CD14-positive monocyte (primary cell): ENCODE results near the gene SLC25A17. TPM values are rescaled to one million over a fixed set of nuclear protein-coding genes. Genes with fewer than 3 reads are reported as not detected.

Experiments
- DNase-seq, 3 donors: peaks; one replicate each; pipeline ENCODE4 v3.0.0-alpha.2; 2011 to 2022
- H2AFZ ChIP-seq: 2 replicates; pipeline ENCODE4 v1.6.0; 2012; ENCODE audit warnings: mild to moderate bottlenecking, low read depth, low read length, inconsistent platforms; ENCODE audit not compliant: insufficient read depth, poor library complexity, severe bottlenecking
- H3K27ac ChIP-seq, 2 donors: 1 replicate in 1 of 2; 2 replicates in 1 of 2; pipeline ENCODE4 v1.5.1; 2012 to 2013; ENCODE audit warnings: low read length in 2 of 2, control low read depth in 1 of 2, inconsistent platforms in 1 of 2, low read depth in 1 of 2, mild to moderate bottlenecking in 1 of 2
- H3K27me3 ChIP-seq, 2 donors: one replicate each; pipeline versions ENCODE4 v1.6.0 to v1.6.1; 2011 to 2013; ENCODE audit warnings: low read length in 2 of 2; ENCODE audit not compliant: control insufficient read depth in 2 of 2, insufficient read depth in 2 of 2
- H3K36me3 ChIP-seq, 2 donors: replicated peaks in 1 of 2; 1 replicate in 1 of 2; 2 replicates in 1 of 2; pipeline versions ENCODE4 v1.5.1 to v1.6.1; 2012 to 2013; ENCODE audit warnings: low read length in 2 of 2, control low read depth in 1 of 2, inconsistent platforms in 1 of 2, mild to moderate bottlenecking in 1 of 2; ENCODE audit not compliant: insufficient read depth in 2 of 2, control insufficient read depth in 1 of 2
- H3K4me1 ChIP-seq, 2 donors: 1 replicate in 1 of 2; 2 replicates in 1 of 2; pipeline versions ENCODE4 v1.5.1 to v1.6.1; 2012 to 2013; ENCODE audit warnings: low read length in 2 of 2, control low read depth in 1 of 2, inconsistent platforms in 1 of 2, mild to moderate bottlenecking in 1 of 2, moderate library complexity in 1 of 2; ENCODE audit not compliant: insufficient read depth in 2 of 2, control insufficient read depth in 1 of 2
- H3K4me2 ChIP-seq: replicated peaks from 2 replicates; pipeline ENCODE3; 2012; ENCODE audit warnings: low read length, moderate library complexity, mild to moderate bottlenecking; ENCODE audit not compliant: poor library complexity, severe bottlenecking; ENCODE audit errors: extremely low read depth
- H3K4me3 ChIP-seq, 3 experiments: fragments of 200-600 bp in 1 of 3; sonication (generic) in 1 of 3; replicated peaks in 1 of 3; 1 replicate in 2 of 3; 2 replicates in 1 of 3; pipeline ENCODE4 v1.5.1; 2011 to 2013; ENCODE audit warnings: low read length in 3 of 3, mild to moderate bottlenecking in 3 of 3, control low read depth in 2 of 3, low read depth in 2 of 3, inconsistent platforms in 1 of 3, moderate library complexity in 1 of 3
- H3K79me2 ChIP-seq: 2 replicates; pipeline ENCODE4 v1.6.0; 2012; ENCODE audit warnings: mild to moderate bottlenecking, control low read depth, inconsistent platforms, low read length, moderate library complexity; ENCODE audit not compliant: insufficient read depth
- H3K9ac ChIP-seq: 2 replicates; pipeline ENCODE4 v1.6.0; 2017; ENCODE audit warnings: low read length, mild to moderate bottlenecking; ENCODE audit not compliant: insufficient read depth, poor library complexity, severe bottlenecking
- H3K9me3 ChIP-seq, 2 donors: replicated peaks in 1 of 2; 1 replicate in 1 of 2; 2 replicates in 1 of 2; pipeline versions ENCODE4 v1.5.1 to v1.6.1; 2012 to 2013; ENCODE audit warnings: low read length in 2 of 2, control low read depth in 1 of 2; ENCODE audit not compliant: control insufficient read depth in 1 of 2, insufficient read depth in 1 of 2
- H4K20me1 ChIP-seq: 2 replicates; pipeline ENCODE4 v1.6.0; 2012; ENCODE audit warnings: mild to moderate bottlenecking, low read length, control low read depth, moderate library complexity; ENCODE audit not compliant: insufficient read depth
- H3K27ac Mint-ChIP-seq, 7 donors: one replicate each; pipeline ENCODE4 v1.8.0; 2020; ENCODE audit warnings: mild to moderate bottlenecking in 7 of 7, mixed read lengths in 7 of 7, moderate library complexity in 6 of 7, inconsistent platforms in 2 of 7
- H3K27me3 Mint-ChIP-seq, 3 donors: one replicate each; pipeline ENCODE4 v1.8.0; 2021 to 2022; ENCODE audit warnings: low read depth in 3 of 3, mild to moderate bottlenecking in 3 of 3, mixed read lengths in 3 of 3, moderate library complexity in 3 of 3, inconsistent platforms in 1 of 3
- H3K36me3 Mint-ChIP-seq, 2 donors: one replicate each; pipeline ENCODE4 v1.8.0; 2020; ENCODE audit warnings: mixed read lengths in 2 of 2, inconsistent platforms in 1 of 2, mild to moderate bottlenecking in 1 of 2
- H3K4me1 Mint-ChIP-seq: one replicate; pipeline ENCODE4 v1.8.0; 2020; ENCODE audit warnings: mild to moderate bottlenecking, mixed read lengths
- H3K4me3 Mint-ChIP-seq, 2 donors: one replicate each; pipeline ENCODE4 v1.8.0; 2020; ENCODE audit warnings: mild to moderate bottlenecking in 2 of 2, mixed read lengths in 2 of 2, moderate library complexity in 1 of 2
- H3K9me3 Mint-ChIP-seq, 7 donors: one replicate each; pipeline ENCODE4 v1.8.0; 2020 to 2022; ENCODE audit warnings: mixed read lengths in 7 of 7, mild to moderate bottlenecking in 6 of 7, moderate library complexity in 6 of 7, inconsistent platforms in 2 of 7
- WGBS: methylation state at CpG from one replicate; pipeline ENCODE4 v1.1.5; 2013; ENCODE audit warnings: missing lambda C conversion rate; ENCODE audit not compliant: insufficient coverage; 5-methylcytosine and 5-hydroxymethylcytosine counted together
- intact Hi-C, 2 donors: fragments of 100-400 bp; cut with micrococcal nuclease; formaldehyde crosslinking; loops; one replicate each; pipeline versions ENCODE4 v1.15.0 to v1.15.1; 2023
- polyA plus RNA-seq, 3 donors: library from polyadenylated mRNA; depleted of rRNA in 1 of 3; unstranded in 2 of 3; stranded (reverse) in 1 of 3; fragments of 300-500 nt in 2 of 3; fragments of >200 nt in 1 of 3; fragmentation: Illumina TruSeq in 2 of 3; gene quantifications; 1 replicate in 2 of 3; 2 replicates in 1 of 3; pipeline ENCODE4 v1.2.3, GENCODE V29; 2012 to 2021
- TF ChIP-seq, protein P1 (sequence below): fragments of 200-600 bp; IDR thresholded peaks from one replicate; pipeline ENCODE4 v1.8.0; 2022; ENCODE audit warnings: antibody characterized with exemption, mild to moderate bottlenecking

The SLC25A17 gene
- polyA plus RNA-seq, 3 donors = 7.3 to 10.6 (median 8.8) TPM

DNA sequence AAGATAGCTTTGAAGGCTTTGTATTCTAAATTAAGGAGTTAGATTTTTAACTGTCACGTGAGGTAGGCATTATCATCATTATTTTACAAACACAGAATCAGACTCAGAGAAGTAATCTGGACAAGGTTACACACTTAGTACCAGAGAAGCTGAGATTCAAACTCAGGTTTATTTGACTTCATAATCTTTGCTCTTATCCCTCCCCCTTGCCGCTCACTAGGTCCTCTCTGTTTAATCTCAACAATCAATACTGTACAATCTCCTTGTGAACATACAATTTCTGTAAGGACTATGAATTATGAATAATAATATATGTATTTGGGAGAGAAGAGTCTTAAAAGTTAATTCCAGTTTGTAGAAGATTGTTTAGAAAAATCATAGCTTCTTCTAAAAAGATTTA, 48.0 kb upstream of the SLC25A17 start:
- Histone ChIP-seq H2AFZ (no peak overlapping the region), H3K36me3 (peaks cover 6 to 17% of the 10 kb centered on the region in 2 donors), H3K27me3 (no peaks in the 10 kb centered on the region), H3K27ac (no peak overlapping the region), H3K9me3 (no peaks in the 10 kb centered on the region), H3K4me1 (peaks cover 8 to 10% of the 10 kb centered on the region in 2 donors), H4K20me1 (no peaks in the 10 kb centered on the region), H3K4me3 (no peak overlapping the region), H3K79me2 (peaks cover 9% of the 10 kb centered on the region), H3K9ac (no peak overlapping the region), H3K4me2 (no peak overlapping the region)
- no CpG with 5 or more reads among the region's 2 CpGs for WGBS
- H3K27me3 Mint-ChIP-seq = no peaks in the 10 kb centered on the region
- H3K4me1 Mint-ChIP-seq = peaks cover 10% of the 10 kb centered on the region
- intact Hi-C loops = no loop called here
- peaks cover 6 to 7% of the 10 kb centered on the region in 2 donors for H3K36me3 Mint-ChIP-seq
- H3K27ac Mint-ChIP-seq = peak overlapping the region in 1 of 7 donors; percentile 28
- DNase-seq = no peak
- TF ChIP-seq, protein P1, sequence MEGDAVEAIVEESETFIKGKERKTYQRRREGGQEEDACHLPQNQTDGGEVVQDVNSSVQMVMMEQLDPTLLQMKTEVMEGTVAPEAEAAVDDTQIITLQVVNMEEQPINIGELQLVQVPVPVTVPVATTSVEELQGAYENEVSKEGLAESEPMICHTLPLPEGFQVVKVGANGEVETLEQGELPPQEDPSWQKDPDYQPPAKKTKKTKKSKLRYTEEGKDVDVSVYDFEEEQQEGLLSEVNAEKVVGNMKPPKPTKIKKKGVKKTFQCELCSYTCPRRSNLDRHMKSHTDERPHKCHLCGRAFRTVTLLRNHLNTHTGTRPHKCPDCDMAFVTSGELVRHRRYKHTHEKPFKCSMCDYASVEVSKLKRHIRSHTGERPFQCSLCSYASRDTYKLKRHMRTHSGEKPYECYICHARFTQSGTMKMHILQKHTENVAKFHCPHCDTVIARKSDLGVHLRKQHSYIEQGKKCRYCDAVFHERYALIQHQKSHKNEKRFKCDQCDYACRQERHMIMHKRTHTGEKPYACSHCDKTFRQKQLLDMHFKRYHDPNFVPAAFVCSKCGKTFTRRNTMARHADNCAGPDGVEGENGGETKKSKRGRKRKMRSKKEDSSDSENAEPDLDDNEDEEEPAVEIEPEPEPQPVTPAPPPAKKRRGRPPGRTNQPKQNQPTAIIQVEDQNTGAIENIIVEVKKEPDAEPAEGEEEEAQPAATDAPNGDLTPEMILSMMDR = no peak
- no peak overlapping the region for H3K4me3 Mint-ChIP-seq
- H3K9me3 Mint-ChIP-seq = no peaks in the 10 kb centered on the region

DNA sequence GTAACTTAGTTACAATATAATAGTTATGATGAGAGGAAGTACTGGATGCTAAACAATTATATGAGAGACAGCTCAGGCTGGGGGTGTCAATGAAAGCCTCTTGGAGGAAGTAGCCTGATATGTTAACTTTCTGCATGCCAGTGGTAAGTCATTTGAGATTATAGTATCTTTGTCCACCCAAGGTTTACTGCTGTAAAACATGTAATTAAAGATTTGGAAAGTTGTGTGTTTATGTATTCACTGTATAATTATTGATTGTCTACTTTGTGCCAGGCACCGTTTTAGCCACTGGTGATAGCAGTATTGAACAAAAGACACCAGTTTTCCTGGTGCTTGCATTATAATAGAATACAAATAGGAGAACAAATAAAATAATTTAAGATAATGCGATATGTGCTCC, 43.4 kb upstream of the SLC25A17 start:
- no CpG with 5 or more reads among the region's 2 CpGs for WGBS
- H3K27ac Mint-ChIP-seq = no peak overlapping the region
- Histone ChIP-seq H3K36me3 (peaks cover 0 to 8% of the 10 kb centered on the region in 2 donors), H2AFZ (no peak overlapping the region), H3K4me1 (peaks cover 13 to 16% of the 10 kb centered on the region in 2 donors), H3K4me3 (no peak overlapping the region), H3K27me3 (no peaks in the 10 kb centered on the region), H3K9ac (no peak overlapping the region), H3K4me2 (no peak overlapping the region), H3K27ac (no peak overlapping the region), H3K9me3 (no peaks in the 10 kb centered on the region), H4K20me1 (no peaks in the 10 kb centered on the region), H3K79me2 (peaks cover 35% of the 10 kb centered on the region)
- no peaks in the 10 kb centered on the region for H3K9me3 Mint-ChIP-seq
- H3K4me3 Mint-ChIP-seq = no peak overlapping the region
- H3K27me3 Mint-ChIP-seq = no peaks in the 10 kb centered on the region
- H3K36me3 Mint-ChIP-seq = peaks cover 4 to 7% of the 10 kb centered on the region in 2 donors
- intact Hi-C loops = no loop called here
- no peak for DNase-seq
- TF ChIP-seq, protein P1 = no peak
- H3K4me1 Mint-ChIP-seq = peaks cover 17% of the 10 kb centered on the region
